H1 (cell line): ENCODE results near the gene MAP4K4. TPM values are rescaled to one million over a fixed set of nuclear protein-coding genes. Genes with fewer than 3 reads are reported as not detected.

Experiments
- CEBPB ChIP-seq: IDR thresholded peaks from 2 replicates; pipeline ENCODE4 v1.6.1; 2012; ENCODE audit warnings: low read depth, low read length
- CTBP2 ChIP-seq: IDR thresholded peaks from 2 replicates; pipeline ENCODE4 v1.7.0; 2011; ENCODE audit warnings: borderline replicate concordance, mild to moderate bottlenecking, moderate library complexity, mixed read lengths, low read length; ENCODE audit not compliant: insufficient read depth, insufficient read length
- KDM1A ChIP-seq: fragments of 200-600, 300-600 bp; sonication (generic); IDR thresholded peaks from 2 replicates; pipeline ENCODE4 v1.7.1; 2016; ENCODE audit warnings: mild to moderate bottlenecking, low read length, borderline replicate concordance
- KDM5A ChIP-seq: fragments of 200-600 bp; IDR thresholded peaks from 2 replicates; pipeline ENCODE4 v1.7.1; 2012; ENCODE audit warnings: mild to moderate bottlenecking, low read length, inconsistent platforms, mixed read lengths
- TAF7 ChIP-seq: optimal IDR thresholded peaks from 2 replicates; pipeline ENCODE3; 2011; ENCODE audit warnings: low read depth, mild to moderate bottlenecking, inconsistent platforms, low read length, moderate library complexity, borderline replicate concordance
- YY1 ChIP-seq: IDR thresholded peaks from 2 replicates; pipeline ENCODE4 v1.6.1; 2011; ENCODE audit warnings: low read depth, mild to moderate bottlenecking, low read length
- polyA plus RNA-seq, 7 experiments: library from polyadenylated mRNA; depleted of rRNA in 3 of 7; stranded (reverse) in 5 of 7; unstranded in 2 of 7; fragments of >200 nt in 5 of 7; fragments of 200-250 nt in 2 of 7; gene quantifications; 1 replicate in 5 of 7; 2 replicates in 1 of 7; 4 replicates in 1 of 7; pipeline versions ENCODE4 v1.2.1 to v1.2.3, GENCODE V29; 2011 to 2013; ENCODE audit warnings: missing spikeins in 2 of 7, mixed read lengths in 2 of 7
- total RNA-seq: library from RNA; stranded (reverse); fragmentation: NEBNext Ultra II Directional; extraction: Animal tissue kit (Norgen Biotek cat#: 25700); gene quantifications from 2 replicates; pipeline ENCODE4 v1.2.1, GENCODE V29; 2021

MAP4K4 gene
- total and polyA plus RNA-seq, 2 of the 8 experiments (the other 6 are each of a cell fraction or from before 2014, with no cell fraction given): 53.2 to 138 TPM

- TF ChIP-seq CEBPB (no peak), YY1 (no peak), TAF7 (no peak), KDM1A (no peak), KDM5A (no peak), CTBP2 (no peak)
These were observed 223.9 kb downstream of the MAP4K4 start (continued) for GRCh38 chr2:101921319-101921952.
